GM12878 (cell line): Measurements from ENCODE around the gene IFNL1. TPM values are rescaled to one million over a fixed set of nuclear protein-coding genes. Genes with fewer than 3 reads are reported as not detected.
A peak's percentile ranks its signal among the peaks of the same experiment; 100 is the strongest.

ENCODE experiments used
- ATAC-seq: fragments of 200-7000 bp; cut with Tn5 transposase; 3 replicates; pipeline ENCODE4 v1.9.1; 2020; ENCODE audit warnings: mild to moderate bottlenecking, moderate library complexity
- BruUV-seq: library from RNA; stranded (reverse); fragments of 400-500 nt; replicated peaks from 2 replicates; lab custom pipeline; 2021; lab: Mats Ljungman, UMichigan
- CTCF ChIA-PET: fragments of 300-600 bp; sonication (Branson Sonifier 250); formaldehyde crosslinking; extraction: SDS; loops from one replicate; lab custom pipeline; 2021; ENCODE audit warnings: inconsistent platforms; lab: Yijun Ruan, JAX
- POLR2A ChIA-PET: fragments of 350-600 bp; formaldehyde crosslinking; extraction: SDS; loops from one replicate; lab custom pipeline; 2021; ENCODE audit warnings: inconsistent platforms; lab: Charles Lee
- RAD21 ChIA-PET: fragments of 300-600 bp; sonication (Branson Sonifier 250); formaldehyde crosslinking; loops from one replicate; lab custom pipeline; 2023; ENCODE audit warnings: antibody characterized with exemption; ENCODE audit not compliant: unreplicated experiment; lab: Charles Lee
- SMC1A ChIA-PET: fragments of 300-600 bp; sonication (Branson Sonifier 250); formaldehyde crosslinking; loops from one replicate; lab custom pipeline; 2023; ENCODE audit not compliant: unreplicated experiment, uncharacterized antibody; lab: Charles Lee
- DNase-seq: peaks from one replicate; pipeline ENCODE4 v3.0.0-alpha.2; 2011; ENCODE audit warnings: low read depth, low spot score
- FAIRE-seq: peaks from 3 replicates; lab custom pipeline; 2011; peaks lifted over from hg19 to GRCh38; lab: Jason Lieb, UNC
- H2AFZ ChIP-seq: 2 replicates; pipeline ENCODE4 v1.6.0; 2011; ENCODE audit warnings: low read depth, low read length, control low read depth; ENCODE audit not compliant: control insufficient read depth
- H3K27ac ChIP-seq: 2 replicates; pipeline ENCODE4 v1.5.1; 2011; ENCODE audit warnings: control low read depth; ENCODE audit not compliant: control insufficient read depth, insufficient read depth
- H3K27me3 ChIP-seq, 2 experiments: replicated peaks in 1 of 2; 2 replicates each; pipeline versions ENCODE4 v1.6.0 to v1.6.1; 2011; ENCODE audit warnings: low read length in 1 of 2; ENCODE audit not compliant: control insufficient read depth in 2 of 2, insufficient read depth in 2 of 2
- H3K36me3 ChIP-seq, 2 experiments: 2 replicates each; pipeline ENCODE4 v1.5.1; 2011; ENCODE audit warnings: low read length in 1 of 2; ENCODE audit not compliant: control insufficient read depth in 2 of 2, insufficient read depth in 2 of 2
- H3K4me1 ChIP-seq: 2 replicates; pipeline ENCODE4 v1.6.1; 2011; ENCODE audit warnings: mild to moderate bottlenecking, low read length, moderate library complexity, mixed read lengths; ENCODE audit not compliant: control insufficient read depth, insufficient read depth
- H3K4me2 ChIP-seq: 2 replicates; pipeline ENCODE4 v1.6.0; 2011; ENCODE audit warnings: control low read depth; ENCODE audit not compliant: control insufficient read depth, insufficient read depth
- H3K4me3 ChIP-seq: fragments of 200-600 bp; sonication (generic); 2 replicates; pipeline ENCODE4 v1.5.1; 2016
- H3K79me2 ChIP-seq: 2 replicates; pipeline ENCODE4 v1.6.0; 2011; ENCODE audit warnings: low read length; ENCODE audit not compliant: control insufficient read depth, insufficient read depth
- H3K9ac ChIP-seq: 2 replicates; pipeline ENCODE4 v1.8.0; 2011; ENCODE audit warnings: low read length, control low read depth, mixed read lengths; ENCODE audit not compliant: control insufficient read depth, insufficient read depth
- H3K9me3 ChIP-seq: replicated peaks from 3 replicates; pipeline ENCODE4 v1.5.1; 2011; ENCODE audit warnings: mild to moderate bottlenecking, low read length; ENCODE audit not compliant: control insufficient read depth, insufficient read depth
- H4K20me1 ChIP-seq: 2 replicates; pipeline ENCODE4 v1.6.0; 2011; ENCODE audit not compliant: control insufficient read depth, insufficient read depth
- BCLAF1 ChIP-seq: fragments of 450-650 bp; IDR thresholded peaks from 2 replicates; pipeline ENCODE4 v1.6.1; 2017; ENCODE audit warnings: antibody characterized with exemption, mild to moderate bottlenecking, moderate library complexity
- CTCF ChIP-seq, 3 experiments: IDR thresholded peaks in 2 of 3; conservative IDR thresholded peaks in 1 of 3; 2 replicates each; pipeline ENCODE4 v1.5.1; 2011; ENCODE audit warnings: low read depth in 3 of 3, low read length in 3 of 3, mild to moderate bottlenecking in 3 of 3, control low read depth in 2 of 3, moderate library complexity in 2 of 3, inconsistent platforms in 1 of 3, mixed read lengths in 1 of 3; ENCODE audit not compliant: control insufficient read depth in 2 of 3, insufficient read depth in 1 of 3; ENCODE audit errors: extremely low read depth in 1 of 3
- E4F1 ChIP-seq: fragments of 450-650 bp; IDR thresholded peaks from 2 replicates; pipeline ENCODE4 v1.6.1; 2018; ENCODE audit warnings: borderline replicate concordance, mild to moderate bottlenecking; ENCODE audit not compliant: partially characterized antibody
- LARP7 ChIP-seq: fragments of 450-650 bp; IDR thresholded peaks from 2 replicates; pipeline ENCODE4 v1.6.1; 2017; ENCODE audit warnings: mild to moderate bottlenecking
- MTA2 ChIP-seq: fragments of 450-650 bp; IDR thresholded peaks from 2 replicates; pipeline ENCODE4 v1.6.1; 2016; ENCODE audit warnings: low read depth, mild to moderate bottlenecking, moderate library complexity
- NBN ChIP-seq: fragments of 450-650 bp; IDR thresholded peaks from 2 replicates; pipeline ENCODE4 v1.6.1; 2016
- NFXL1 ChIP-seq: fragments of 450-650 bp; IDR thresholded peaks from 2 replicates; pipeline ENCODE4 v1.6.1; 2017; ENCODE audit warnings: antibody characterized with exemption, mild to moderate bottlenecking, borderline replicate concordance
- NR2C1 ChIP-seq: fragments of 450-650 bp; IDR thresholded peaks from 2 replicates; pipeline ENCODE4 v1.6.1; 2017; ENCODE audit warnings: antibody characterized with exemption, mild to moderate bottlenecking, moderate library complexity
- NR2C2 ChIP-seq: IDR thresholded peaks from 2 replicates; pipeline ENCODE4 v1.6.1; 2011; ENCODE audit warnings: borderline replicate concordance, low read depth; ENCODE audit not compliant: control insufficient read depth, insufficient read length
- RAD21 ChIP-seq: IDR thresholded peaks from 2 replicates; pipeline ENCODE4 v1.6.1; 2011; ENCODE audit warnings: mild to moderate bottlenecking, low read depth, low read length, moderate library complexity; ENCODE audit not compliant: insufficient read depth
- SMARCA5 ChIP-seq: fragments of 450-650 bp; IDR thresholded peaks from 2 replicates; pipeline ENCODE4 v1.6.1; 2017; ENCODE audit warnings: mild to moderate bottlenecking
- STAT1 ChIP-seq: fragments of 450-650 bp; conservative IDR thresholded peaks from 2 replicates; pipeline ENCODE4 v1.6.1; 2014; ENCODE audit warnings: antibody characterized with exemption, mild to moderate bottlenecking
- SUZ12 ChIP-seq: fragments of 200-600 bp; sonication (generic); IDR thresholded peaks from one replicate; pipeline ENCODE4 v1.6.1; 2018; ENCODE audit warnings: antibody characterized with exemption, mild to moderate bottlenecking; ENCODE audit not compliant: unreplicated experiment
- TAF1 ChIP-seq: IDR thresholded peaks from 2 replicates; pipeline ENCODE4 v1.6.1; 2011; ENCODE audit warnings: mild to moderate bottlenecking, low read depth, low read length, borderline replicate concordance
- WGBS: methylation state at CpG from one replicate; pipeline ENCODE4 v1.1.6; 2016; ENCODE audit warnings: low lambda C conversion rate; ENCODE audit not compliant: insufficient replicate concordance, insufficient coverage; ENCODE audit errors: missing lambda C conversion rate; 5-methylcytosine and 5-hydroxymethylcytosine counted together
- in situ Hi-C: fragments of 300-500 bp; cut with MboI; formaldehyde crosslinking; loops from 9 replicates; pipeline ENCODE4 v1.14.3; 2018; ENCODE audit warnings: mixed read lengths
- intact Hi-C: fragments of 100-400 bp; cut with micrococcal nuclease; formaldehyde crosslinking; loops from one replicate; pipeline ENCODE4 v1.14.2; 2022; ENCODE audit not compliant: unreplicated experiment
- polyA plus RNA-seq, 11 experiments: library from polyadenylated mRNA; depleted of rRNA in 4 of 11; unstranded in 6 of 11; stranded (reverse) in 5 of 11; fragments of >200 nt; fragmentation: Nextera tagmentation in 4 of 11; fragmentation: Illumina TruSeq in 1 of 11; extraction: Ambion mirVana in 4 of 11; extraction: Trizol in 1 of 11; gene quantifications; 1 replicate in 1 of 11; 2 replicates in 10 of 11; pipeline versions ENCODE4 v1.2.1 to v1.2.3, GENCODE V29; 2011 to 2016; ENCODE audit warnings: inconsistent platforms in 2 of 11, missing spikeins in 2 of 11, low read depth in 1 of 11
- total RNA-seq, 4 experiments: library from RNA; depleted of rRNA in 3 of 4; stranded (reverse); fragments of >200 nt in 3 of 4; fragmentation: Illumina TruSeq in 1 of 4; extraction: Trizol in 1 of 4; gene quantifications; 2 replicates each; pipeline versions ENCODE4 v1.2.1 to v1.2.3, GENCODE V29; 2013 to 2021

Gene IFNL1
- total and polyA plus RNA-seq, 10 of the 15 experiments (the other 5 are each of a cell fraction or from before 2014, with no cell fraction given) = not detected

GRCh38 chr19:39247701-39248664 lies 48.2 kb upstream of the IFNL1 start:
- CTCF ChIA-PET = no interaction called here
- no peak for TF ChIP-seq BCLAF1
- no peak for TF ChIP-seq SMARCA5
- no peak for TF ChIP-seq NR2C1
- TF ChIP-seq MTA2 = no peak
- no peak for TF ChIP-seq STAT1
- TF ChIP-seq SUZ12 = no peak
- no peak for TF ChIP-seq RAD21
- TF ChIP-seq NFXL1 = no peak
- no peak for TF ChIP-seq NBN
- TF ChIP-seq TAF1 = no peak
- TF ChIP-seq E4F1 = no peak
- TF ChIP-seq CTCF (IDR thresholded peaks at IDR 0.05 in 2 of 3, conservative IDR thresholded peaks at IDR 0.05 in 1 of 3; ENCODE audit: control insufficient read depth in 2 of 3, extremely low read depth in 1 of 3, insufficient read depth in 1 of 3, low read depth in 3 of 3, low read length in 3 of 3) = no peak
- no peak for TF ChIP-seq LARP7
- TF ChIP-seq NR2C2 = no peak
- POLR2A ChIA-PET = no interaction called here
- Histone ChIP-seq H3K4me3 (no peak overlapping the region), H3K9ac (no peak overlapping the region), H3K4me1 (no peaks in the 10 kb centered on the region), H2AFZ (no peak overlapping the region), H3K36me3 (no peaks in the 10 kb centered on the region), H4K20me1 (no peaks in the 10 kb centered on the region), H3K9me3 (no peaks in the 10 kb centered on the region), H3K4me2 (no peak overlapping the region), H3K27ac (no peak overlapping the region), H3K79me2 (no peaks in the 10 kb centered on the region), H3K27me3 (peaks cover 2% of the 10 kb centered on the region in 2 experiments; a peak in 3 of 4 replicates)
- RAD21 ChIA-PET = no interaction called here
- in situ Hi-C loops (no loop called here), intact Hi-C loops (no loop called here)
- ATAC-seq (peak; percentile 28; the same call in 1 of the 3 replicates), DNase-seq (no peak), FAIRE-seq (no peak)
- BruUV-seq = no TSS peak
- SMC1A ChIA-PET = no interaction called here
- 78% methylated on average over 57 of the region's 92 CpGs for WGBS
